DMS79 treated with DMSO at 0.1 percent for 48 hours (cell line): ENCODE measurements around the gene NLGN1.

Source experiments
- DNase-seq: peaks from one replicate; lab custom pipeline; 2025; lab: John Stamatoyannopoulos, UW

The NLGN1 gene

GRCh38 chr3:173762501-173762900 is 365.0 kb downstream of the NLGN1 start:
- DNase-seq: no peak

GRCh38 chr3:173770011-173770410 is 372.5 kb downstream of the NLGN1 start:
- no peak for DNase-seq

GRCh38 chr3:173770796-173771573 is 373.4 kb downstream of the NLGN1 start:
- no peak for DNase-seq

GRCh38 chr3:173773800-173774199 is 376.3 kb downstream of the NLGN1 start:
- no peak for DNase-seq

GRCh38 chr3:173774294-173774693 is 376.8 kb downstream of the NLGN1 start:
- DNase-seq: no peak

- DNase-seq: no peak
Measured at GRCh38 chr3:173778251-173778650, 380.7 kb downstream of the NLGN1 start.

GRCh38 chr3:173780067-173780466 is 382.5 kb downstream of the NLGN1 start:
- no peak for DNase-seq

GRCh38 chr3:173785004-173785403 is 387.5 kb downstream of the NLGN1 start:
- DNase-seq: no peak

GRCh38 chr3:173789530-173790162 is 392.1 kb downstream of the NLGN1 start:
- DNase-seq: no peak

GRCh38 chr3:173793963-173794362 is 396.4 kb downstream of the NLGN1 start:
- no peak for DNase-seq

GRCh38 chr3:173796405-173796804 is 398.9 kb downstream of the NLGN1 start:
- DNase-seq: no peak

GRCh38 chr3:173796890-173797289 is 399.3 kb downstream of the NLGN1 start:
- no peak for DNase-seq

- DNase-seq: no peak
Measured at GRCh38 chr3:173799060-173799816, 401.7 kb downstream of the NLGN1 start.

- DNase-seq: no peak
Measured at GRCh38 chr3:173800154-173800553, 402.6 kb downstream of the NLGN1 start.

GRCh38 chr3:173814809-173815208 is 417.3 kb downstream of the NLGN1 start:
- no peak for DNase-seq

- no peak for DNase-seq
Measured at GRCh38 chr3:173819368-173819767, 421.8 kb downstream of the NLGN1 start.

GRCh38 chr3:173823911-173824460 is 426.4 kb downstream of the NLGN1 start:
- no peak for DNase-seq

GRCh38 chr3:173825730-173826129 is 428.2 kb downstream of the NLGN1 start:
- DNase-seq: no peak

- no peak for DNase-seq
Measured at GRCh38 chr3:173826416-173826815, 428.9 kb downstream of the NLGN1 start.

- no peak for DNase-seq
Measured at GRCh38 chr3:173826901-173827609, 429.5 kb downstream of the NLGN1 start.

- no peak for DNase-seq
Measured at GRCh38 chr3:173838644-173839043, 441.1 kb downstream of the NLGN1 start.

GRCh38 chr3:173839859-173840258 is 442.3 kb downstream of the NLGN1 start:
- DNase-seq: no peak
